NCI-H1105 treated with DMSO at 0.1 percent for 48 hours (cell line): ENCODE results near the gene LDHA.
A peak's percentile ranks its signal among the peaks of the same experiment; 100 is the strongest.
"Not testable (repeated sequence)": the region's sequence is repeated elsewhere in the genome, so short reads cannot be mapped to it uniquely, and the experiment has no call there.

ENCODE experiments used
- DNase-seq: peaks from one replicate; lab custom pipeline; 2025; lab: John Stamatoyannopoulos, UW

LDHA gene

DNA sequence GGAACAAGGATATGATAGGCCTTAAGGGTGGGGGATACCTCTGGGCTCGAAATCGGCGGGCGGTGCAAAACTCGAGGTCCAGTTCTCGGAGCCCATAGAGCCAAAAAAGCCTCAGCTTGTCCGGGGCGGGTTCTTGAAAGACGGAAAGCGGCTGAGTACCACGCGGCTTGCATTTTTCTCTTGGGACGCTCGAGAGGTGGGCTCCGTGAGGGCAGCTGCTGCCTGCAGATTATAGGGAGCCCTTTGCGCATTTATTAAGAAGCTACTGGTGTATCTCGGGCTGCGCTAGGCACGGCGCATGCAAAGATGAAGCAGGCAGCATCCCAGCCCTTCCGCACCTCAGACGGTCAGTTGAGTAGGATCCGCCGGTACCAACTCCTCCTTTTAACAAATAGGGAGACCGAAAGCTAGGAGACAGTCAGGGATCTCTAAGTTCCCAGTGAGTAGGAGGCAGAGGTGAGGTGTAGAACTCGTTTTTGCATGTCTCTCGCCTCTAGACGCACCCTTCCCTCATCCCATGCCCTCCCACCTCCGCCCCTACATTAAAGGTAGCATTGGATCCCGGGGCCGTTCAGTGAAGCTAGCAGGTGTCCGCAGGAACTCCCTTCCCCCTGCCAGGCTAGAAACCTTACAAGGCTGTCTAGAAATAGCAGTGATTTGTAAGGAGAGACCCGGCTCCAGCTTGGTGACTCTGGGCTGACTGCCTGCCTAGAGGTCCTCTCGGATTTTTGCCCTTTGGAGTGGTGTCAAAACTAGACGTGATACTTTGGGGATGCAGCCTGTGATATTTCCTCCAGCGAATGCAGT lies 768 bp downstream of the LDHA start:
- DNase-seq: peak; percentile 53

DNA sequence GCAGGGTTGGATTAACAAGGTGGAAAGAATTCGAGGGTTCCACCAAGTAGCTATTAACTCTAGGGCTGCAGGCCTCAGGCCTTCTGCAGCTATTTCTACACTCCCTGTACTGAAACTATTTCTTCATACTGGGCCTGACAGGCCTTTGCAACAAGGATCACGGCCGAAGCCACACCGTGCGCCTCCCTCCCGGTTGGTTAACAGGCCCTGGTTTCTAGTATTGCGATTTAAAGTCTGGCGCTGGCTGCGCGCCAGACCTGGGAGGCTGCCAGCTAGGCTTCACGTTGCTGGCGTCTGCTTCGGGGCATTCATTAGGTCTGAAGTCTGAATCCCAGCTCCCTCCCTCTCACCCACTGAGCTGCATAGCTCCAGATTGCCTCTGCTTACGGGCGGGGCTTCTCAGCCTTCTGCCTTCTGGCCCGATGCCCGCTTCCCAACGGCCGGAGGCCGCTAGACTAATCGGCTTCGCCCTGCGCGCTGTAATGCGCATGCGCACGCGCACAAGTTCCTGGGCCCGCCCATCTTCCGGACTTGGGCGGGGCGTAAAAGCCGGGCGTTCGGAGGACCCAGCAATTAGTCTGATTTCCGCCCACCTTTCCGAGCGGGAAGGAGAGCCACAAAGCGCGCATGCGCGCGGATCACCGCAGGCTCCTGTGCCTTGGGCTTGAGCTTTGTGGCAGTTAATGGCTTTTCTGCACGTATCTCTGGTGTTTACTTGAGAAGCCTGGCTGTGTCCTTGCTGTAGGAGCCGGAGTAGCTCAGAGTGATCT lies 1.6 kb downstream of the LDHA start:
- DNase-seq: peak; percentile 99

GRCh38 chr11:18397921-18398320 lies 3.6 kb downstream of the LDHA start:
- no peak for DNase-seq

GRCh38 chr11:18401077-18401476 lies 6.7 kb downstream of the LDHA start:
- not testable (repeated sequence) for DNase-seq

GRCh38 chr11:18404062-18404461 lies 9.7 kb downstream of the LDHA start:
- DNase-seq: no peak

GRCh38 chr11:18407400-18407799 lies 13.0 kb downstream of the LDHA start:
- not testable (repeated sequence) for DNase-seq

GRCh38 chr11:18408558-18409291 lies 14.4 kb downstream of the LDHA start:
- DNase-seq: no peak

DNA sequence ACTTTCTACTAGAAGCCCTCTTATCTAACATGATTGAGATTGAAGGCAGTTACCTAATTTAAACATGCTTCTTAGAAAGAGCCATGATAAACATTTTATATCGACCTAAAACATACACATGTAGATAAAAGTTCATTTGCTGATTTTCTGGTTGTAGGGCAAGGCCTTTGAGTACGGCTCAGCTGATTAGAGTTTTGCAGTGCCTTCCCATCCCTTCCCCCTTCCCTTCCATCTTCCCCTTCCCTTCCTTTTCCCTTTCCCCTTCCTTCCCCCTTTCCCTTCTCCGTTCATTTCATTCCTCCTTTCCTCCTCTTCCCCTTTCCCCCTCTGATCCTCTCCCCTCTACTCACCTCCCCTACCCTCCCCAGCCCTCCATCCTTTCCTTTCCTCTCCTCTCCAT lies 22.1 kb downstream of the LDHA start:
- no peak for DNase-seq

DNA sequence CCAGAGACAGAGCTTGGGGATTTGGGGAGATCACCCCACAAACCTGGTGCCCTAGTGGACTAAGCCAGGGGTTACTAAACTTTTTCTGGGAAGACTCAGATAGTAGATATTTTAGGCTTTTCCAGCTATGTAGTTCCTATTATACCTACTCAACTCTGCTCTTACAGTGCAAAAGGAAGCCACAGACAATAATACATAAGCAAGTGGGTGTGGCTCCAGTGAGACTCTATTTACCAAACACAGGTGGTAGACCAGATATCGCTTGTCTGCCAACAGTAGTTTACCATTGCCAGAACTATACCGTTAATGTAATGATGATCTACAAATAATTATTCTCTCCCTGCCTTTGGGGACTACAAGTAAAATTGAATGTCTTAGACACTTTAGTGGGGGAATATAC lies 24.7 kb downstream of the LDHA start:
- no peak for DNase-seq

GRCh38 chr11:18420067-18420466 lies 25.7 kb downstream of the LDHA start:
- DNase-seq: no peak

DNA sequence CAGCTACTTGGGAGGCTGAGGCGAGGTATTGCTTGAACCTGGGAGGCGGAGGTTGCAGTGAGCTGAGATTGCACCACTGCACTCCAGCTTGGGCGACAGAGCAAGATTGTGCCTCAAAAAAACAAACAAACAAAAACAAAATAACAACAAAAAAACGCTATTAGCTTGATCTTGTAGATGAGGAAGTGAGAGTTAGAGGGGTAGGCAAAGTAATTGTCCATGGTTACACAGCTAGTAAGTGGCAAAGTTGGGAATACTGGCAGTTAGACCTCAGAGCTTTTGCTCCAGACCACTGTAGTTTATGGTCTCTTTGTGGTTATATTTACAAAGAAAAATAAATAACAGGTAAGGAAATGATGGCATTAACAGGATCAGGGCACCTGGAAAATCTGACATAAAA lies 32.9 kb downstream of the LDHA start:
- no peak for DNase-seq

- DNase-seq: no peak
Observed at GRCh38 chr11:18429332-18429731, 35.0 kb downstream of the LDHA start.

- no peak for DNase-seq
Observed at GRCh38 chr11:18438691-18439090, 44.3 kb downstream of the LDHA start.

GRCh38 chr11:18449251-18449650 lies 54.9 kb downstream of the LDHA start:
- no peak for DNase-seq

DNA sequence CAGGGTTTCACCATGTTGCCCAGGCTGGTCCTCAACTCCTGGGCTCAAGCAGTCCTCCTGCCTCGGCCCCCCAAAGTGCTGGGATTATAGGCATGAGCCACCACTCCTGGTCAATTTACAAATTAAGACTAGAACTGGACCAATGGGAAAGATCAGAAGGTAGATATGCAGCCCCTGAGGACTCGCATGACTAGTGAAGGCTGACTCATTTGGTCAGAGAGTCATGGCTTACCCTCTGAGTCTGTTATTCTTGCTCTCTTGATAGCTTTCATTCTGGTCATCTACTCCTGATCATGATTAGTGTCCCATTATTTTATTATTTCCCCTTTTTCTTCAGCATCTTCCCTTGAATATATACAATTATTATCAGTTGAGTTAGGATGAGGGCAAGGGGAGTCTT lies 58.6 kb downstream of the LDHA start:
- no peak for DNase-seq

DNA sequence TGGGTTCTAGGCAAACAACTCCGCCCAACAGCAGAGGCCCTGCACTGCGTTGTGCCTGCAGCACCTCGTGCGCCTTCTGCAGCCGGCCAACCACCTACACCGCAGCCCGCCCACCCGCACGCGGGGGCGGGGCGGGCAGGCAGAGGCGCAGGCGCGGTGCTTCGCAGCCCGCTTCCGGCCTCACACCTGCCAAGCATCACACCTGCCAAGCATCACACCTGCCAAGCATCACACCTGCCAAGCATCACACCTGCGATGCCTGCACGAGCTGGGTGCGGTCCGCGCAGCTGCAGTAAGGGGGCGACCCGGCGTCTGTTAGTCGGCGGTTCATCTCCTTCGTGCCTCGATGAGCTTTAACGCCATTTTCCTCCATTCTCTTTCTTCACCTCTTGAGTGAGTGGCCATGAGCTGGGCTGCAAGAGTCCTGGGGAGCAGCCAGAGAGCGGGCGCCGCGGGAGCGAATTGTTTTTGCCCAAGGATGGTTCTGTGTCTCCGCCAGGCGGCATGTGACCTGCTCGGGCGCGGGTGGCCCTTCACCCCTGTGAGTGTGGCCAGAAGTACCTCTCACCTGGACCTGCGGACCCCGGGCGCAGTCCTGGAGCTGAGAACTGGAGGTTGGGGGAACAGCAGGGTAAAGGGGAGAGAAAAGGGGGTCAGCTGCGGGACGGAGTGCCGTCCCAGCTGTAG lies 61.5 kb downstream of the LDHA start, which contains the start of gene LDHAL6A:
TSS of gene LDHAL6A (plus strand) at position 171 of the 687 bp plus-strand sequence. CDS start 825 bp downstream, outside the sequence.
- DNase-seq: no peak

DNA sequence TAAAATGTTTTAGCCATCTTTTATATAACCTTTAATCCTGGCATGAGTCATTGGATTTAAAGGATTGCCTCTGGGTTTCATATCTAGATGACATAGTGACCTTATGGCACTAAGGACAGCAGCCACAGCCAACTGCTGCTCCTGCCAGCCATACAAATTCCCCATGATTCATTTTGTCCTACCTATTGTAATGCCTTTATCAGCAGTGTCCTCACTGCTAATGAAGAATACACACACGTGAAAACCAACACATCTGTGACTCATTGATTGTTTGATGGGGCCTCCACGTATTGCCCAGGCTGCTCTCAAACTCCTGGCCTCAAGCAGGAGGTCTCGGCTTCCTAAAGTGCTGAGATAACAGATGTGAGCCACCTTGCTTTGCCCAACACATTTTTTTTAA lies 63.1 kb downstream of the LDHA start:
- DNase-seq: no peak
